AG04449 (cell line): ENCODE data around the gene DUT.
"Not testable (repeated sequence)": the region's sequence is repeated elsewhere in the genome, so short reads cannot be mapped to it uniquely, and the experiment has no call there.

ENCODE experiments used
- CTCF ChIA-PET: fragments of 350-600 bp; formaldehyde crosslinking; extraction: SDS; loops from one replicate; lab custom pipeline; 2021; ENCODE audit warnings: antibody characterized with exemption; lab: Yijun Ruan, JAX
- POLR2A ChIA-PET: fragments of 400-600, 350-600 bp; formaldehyde crosslinking; extraction: SDS; loops from one replicate; lab custom pipeline; 2020; ENCODE audit warnings: antibody characterized with exemption, inconsistent platforms; lab: Yijun Ruan, JAX
- DNase-seq: peaks from one replicate; pipeline ENCODE4 v3.0.0-alpha.2; 2010; ENCODE audit warnings: low read depth, low spot score
- H3K4me3 ChIP-seq: 2 replicates; pipeline ENCODE4 v1.5.1; 2011; ENCODE audit warnings: low read depth, mild to moderate bottlenecking, control low read depth, low read length
- CTCF ChIP-seq: IDR thresholded peaks from one replicate; pipeline ENCODE4 v1.5.1; 2011; ENCODE audit warnings: mild to moderate bottlenecking, moderate library complexity, low read length, control low read depth, inconsistent platforms; ENCODE audit not compliant: insufficient read depth; ENCODE audit errors: missing control alignments

Gene DUT

DNA sequence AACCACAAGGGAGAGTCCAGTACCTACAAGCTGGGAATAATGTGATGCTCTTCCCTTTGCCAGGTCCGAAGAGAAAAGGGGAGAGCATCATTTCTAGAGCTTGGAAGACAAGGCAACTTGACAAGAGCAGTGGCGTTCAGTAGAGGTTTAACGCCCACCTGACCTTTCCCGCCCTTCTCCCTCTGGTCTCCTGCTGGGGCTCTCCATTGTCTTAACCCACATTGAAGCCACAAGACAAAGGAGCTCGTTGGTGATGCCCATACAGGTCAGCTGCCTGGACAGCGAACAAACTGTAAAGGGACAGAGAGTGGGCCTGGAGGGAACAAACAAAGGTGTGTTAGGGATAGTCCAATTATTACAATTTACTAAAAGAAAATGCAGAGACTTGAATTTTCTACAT lies 13.1 kb upstream of the DUT start:
- ChIA-PET CTCF (interaction anchor here (1.2 kb wide), 1 partner anchor 13 kb away, joined by 3 read pairs; the partner anchor contains the start of gene DUT), POLR2A (no interaction called here)
- no peak overlapping the region for H3K4me3 ChIP-seq
- no peak for TF ChIP-seq CTCF
- no peak for DNase-seq

GRCh38 chr15:48323294-48323693 lies 7.9 kb upstream of the DUT start:
- no peak for DNase-seq
- CTCF ChIA-PET, result no interaction called here
- H3K4me3 ChIP-seq, result no peak overlapping the region
- POLR2A ChIA-PET, result no interaction called here
- TF ChIP-seq CTCF, result no peak

- H3K4me3 ChIP-seq, result no peak overlapping the region
- ChIA-PET POLR2A (no interaction called here), CTCF (no interaction called here)
- DNase-seq, result no peak
- no peak for TF ChIP-seq CTCF
Measured at GRCh38 chr15:48324949-48325348, 6.3 kb upstream of the DUT start.

GRCh38 chr15:48325400-48325799 lies 5.8 kb upstream of the DUT start:
- no peak for TF ChIP-seq CTCF
- ChIA-PET POLR2A (no interaction called here), CTCF (interaction anchor here (0.6 kb wide), 1 partner anchor 835 kb away, joined by 3 read pairs; no protein-coding TSS in a partner anchor)
- DNase-seq, result no peak
- no peak overlapping the region for H3K4me3 ChIP-seq

- DNase-seq, H3K4me3 ChIP-seq, POLR2A ChIA-PET, CTCF ChIA-PET: not testable (repeated sequence)
Measured at GRCh38 chr15:48326180-48326579, 5.0 kb upstream of the DUT start.

DNA sequence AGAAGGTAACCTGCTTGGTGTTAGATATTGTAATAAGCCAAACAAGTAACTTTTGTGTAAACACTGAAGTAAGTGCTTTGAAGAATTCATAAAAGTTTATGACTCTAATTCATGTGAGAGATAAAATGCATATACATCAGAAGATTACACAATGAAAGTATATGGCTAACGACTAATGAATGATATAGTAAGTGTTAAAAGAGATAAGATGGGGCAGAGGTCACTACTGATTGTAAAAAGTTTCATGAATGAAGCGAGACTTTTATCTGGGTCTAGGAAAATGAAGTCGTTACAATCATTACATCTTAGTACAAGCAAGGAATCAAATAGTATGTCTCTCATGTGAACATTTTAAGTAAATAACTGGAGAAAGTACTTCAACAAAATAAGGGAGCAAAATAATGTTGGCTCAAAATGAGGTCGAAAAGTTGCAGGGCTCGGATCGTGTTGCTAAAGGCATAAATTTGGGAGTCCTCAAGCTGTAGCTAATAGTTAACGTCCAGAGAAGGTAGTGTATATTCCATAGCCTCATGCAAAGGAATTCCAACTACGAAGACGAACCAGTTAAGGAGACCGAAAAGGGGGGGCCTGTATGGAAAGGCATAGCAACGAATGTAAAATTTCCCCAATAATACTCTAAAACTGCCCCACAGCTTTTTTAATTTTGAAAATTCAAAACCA lies 984 bp upstream of the DUT start:
- ChIA-PET CTCF (interaction anchor here (1.2 to 1.5 kb wide), 2 partner anchors 9 to 12 kb away, joined by 3 to 5 read pairs; no protein-coding TSS in a partner anchor), POLR2A (no interaction called here)
- peak overlapping the region; percentile 86 for H3K4me3 ChIP-seq
- DNase-seq, result no peak
- no peak for TF ChIP-seq CTCF
